HepG2 (cell line): Measurements from ENCODE around the gene ISCU. TPM values are rescaled to one million over a fixed set of nuclear protein-coding genes. Genes with fewer than 3 reads are reported as not detected.
A peak's percentile ranks its signal among the peaks of the same experiment; 100 is the strongest.

Experiments used
- BHLHE40 ChIP-seq: IDR thresholded peaks from 2 replicates; pipeline ENCODE4 v1.6.1; 2011; ENCODE audit warnings: low read length, improper control_type of control experiment
- CREB3 ChIP-seq: sonication (generic); formaldehyde crosslinking; IDR thresholded peaks from 2 replicates; pipeline ENCODE4 v1.5.0; 2020; ENCODE audit warnings: missing genetic modification reagents
- DNMT3B ChIP-seq: conservative IDR thresholded peaks from 2 replicates; pipeline ENCODE4 v1.6.1; 2016; ENCODE audit warnings: missing biosample characterization, control low read depth
- FOXJ3 ChIP-seq: sonication (generic); formaldehyde crosslinking; IDR thresholded peaks from 2 replicates; pipeline ENCODE4 v1.4.0; 2020; ENCODE audit warnings: missing genetic modification reagents, mild to moderate bottlenecking, borderline replicate concordance
- FOXO1 ChIP-seq: sonication (generic); formaldehyde crosslinking; IDR thresholded peaks from 2 replicates; pipeline ENCODE4 v1.4.0; 2020; ENCODE audit warnings: missing genetic modification reagents
- KIAA2018 ChIP-seq: sonication (generic); formaldehyde crosslinking; IDR thresholded peaks from 2 replicates; pipeline ENCODE4 v1.5.0; 2020; ENCODE audit warnings: mild to moderate bottlenecking, missing genetic modification reagents, borderline replicate concordance
- PTBP1 ChIP-seq: fragments of 200-400 bp; formaldehyde crosslinking; IDR thresholded peaks from 2 replicates; pipeline ENCODE4 v1.6.1; 2018; ENCODE audit warnings: low read length, low read depth; ENCODE audit not compliant: poor library complexity, severe bottlenecking
- RCOR2 ChIP-seq: IDR thresholded peaks from 2 replicates; pipeline ENCODE4 v1.6.1; 2016; ENCODE audit warnings: missing biosample characterization, missing genetic modification reagents
- SIN3B ChIP-seq: fragments of 150-350 bp; IDR thresholded peaks from 2 replicates; pipeline ENCODE4 v1.6.1; 2014; ENCODE audit warnings: low read length
- SNAPC2 ChIP-seq: sonication (generic); formaldehyde crosslinking; IDR thresholded peaks from 2 replicates; pipeline ENCODE4 v1.8.1; 2022; ENCODE audit warnings: mild to moderate bottlenecking, missing genetic modification reagents
- THRA ChIP-seq: sonication (generic); formaldehyde crosslinking; IDR thresholded peaks from 2 replicates; pipeline ENCODE4 v1.4.0; 2020; ENCODE audit warnings: missing genetic modification reagents, borderline replicate concordance
- ZBTB7A ChIP-seq: sonication (generic); formaldehyde crosslinking; IDR thresholded peaks from 2 replicates; pipeline ENCODE4 v1.8.0; 2022; ENCODE audit warnings: mild to moderate bottlenecking, missing genetic modification reagents
- ZNF160 ChIP-seq: sonication (generic); formaldehyde crosslinking; IDR thresholded peaks from 2 replicates; pipeline ENCODE4 v1.8.0; 2022; ENCODE audit warnings: mild to moderate bottlenecking, inconsistent platforms, missing genetic modification reagents
- ZNF382 ChIP-seq: sonication (generic); formaldehyde crosslinking; IDR thresholded peaks from 2 replicates; pipeline ENCODE4 v1.5.0; 2020; ENCODE audit warnings: missing genetic modification reagents, mild to moderate bottlenecking, borderline replicate concordance
- ZNF432 ChIP-seq: sonication (generic); formaldehyde crosslinking; IDR thresholded peaks from 2 replicates; pipeline ENCODE4 v1.5.0; 2020; ENCODE audit warnings: missing genetic modification reagents, mild to moderate bottlenecking, borderline replicate concordance
- ZNF660 ChIP-seq: sonication (generic); formaldehyde crosslinking; IDR thresholded peaks from 2 replicates; pipeline ENCODE4 v1.5.1; 2020; ENCODE audit warnings: mild to moderate bottlenecking, low read depth, missing genetic modification reagents, borderline replicate concordance
- ZNF839 ChIP-seq: sonication (generic); formaldehyde crosslinking; IDR thresholded peaks from 2 replicates; pipeline ENCODE4 v1.4.0; 2020; ENCODE audit warnings: missing genetic modification reagents, mild to moderate bottlenecking, borderline replicate concordance
- ZNF850 ChIP-seq: sonication (generic); formaldehyde crosslinking; conservative IDR thresholded peaks from 2 replicates; pipeline ENCODE4 v1.9.0; 2021; ENCODE audit warnings: mild to moderate bottlenecking, missing genetic modification reagents
- ZSCAN31 ChIP-seq: sonication (generic); formaldehyde crosslinking; IDR thresholded peaks from 2 replicates; pipeline ENCODE4 v1.5.0; 2020; ENCODE audit warnings: low read depth, mild to moderate bottlenecking, missing genetic modification reagents
- polyA plus RNA-seq, 8 experiments: library from polyadenylated mRNA; depleted of rRNA in 3 of 8; stranded (reverse) in 7 of 8; unstranded in 1 of 8; fragments of >200 nt; fragmentation: Illumina TruSeq in 4 of 8; extraction: Trizol in 4 of 8; gene quantifications; 2 replicates each; pipeline versions ENCODE4 v1.2.1 to v1.2.3, GENCODE V29; 2011 to 2016; ENCODE audit warnings: low read depth in 4 of 8, missing spikeins in 1 of 8, mixed read lengths in 1 of 8; ENCODE audit not compliant: insufficient read depth in 1 of 8
- total RNA-seq, 5 experiments: library from RNA; depleted of rRNA; stranded (reverse); fragments of >200 nt; fragmentation: Illumina TruSeq; extraction: Trizol; gene quantifications; 2 replicates each; pipeline ENCODE4 v1.2.3, GENCODE V29; 2016; ENCODE audit warnings: low read depth in 1 of 5

The ISCU gene
- total and polyA plus RNA-seq, 2 of the 13 experiments (the other 11 are each of a cell fraction or from before 2014, with no cell fraction given), result 94.4 to 107 TPM

DNA sequence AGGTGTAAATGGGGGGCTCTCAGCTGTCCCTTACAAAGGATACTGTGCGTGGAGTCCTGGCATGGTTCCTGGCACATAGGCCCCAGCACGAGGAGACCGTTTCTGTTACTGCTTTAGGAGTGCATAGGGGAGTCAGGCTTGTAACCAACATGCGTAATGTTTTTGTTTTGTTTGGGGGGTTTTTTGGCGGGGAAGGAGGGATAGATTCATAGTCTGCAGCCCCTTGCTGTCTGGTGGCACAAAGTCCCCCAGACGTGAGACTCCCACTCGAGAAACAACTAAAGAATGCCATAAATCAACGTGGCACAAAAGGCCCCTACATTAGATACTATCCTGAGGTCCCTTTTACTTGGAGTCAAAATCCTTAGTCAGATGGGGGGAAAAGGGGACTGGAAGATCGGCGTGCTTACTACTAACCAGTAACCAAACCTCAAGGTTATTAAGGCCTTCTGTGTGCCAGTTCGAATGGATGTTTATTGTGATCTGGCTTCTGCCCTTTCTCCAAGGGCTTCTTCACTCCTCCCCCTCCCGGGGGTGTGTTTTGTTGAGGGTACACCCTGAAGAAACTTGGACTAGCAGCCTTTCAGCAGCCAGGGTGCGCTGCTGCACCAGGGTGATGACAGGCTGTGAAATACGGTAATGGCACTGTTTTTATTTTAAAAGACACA lies 874 bp downstream of the ISCU start (continued):
- TF ChIP-seq KIAA2018 (no peak), BHLHE40 (peak; percentile 23; the same call in 1 of the 2 replicates), FOXO1 (CRISPR knock-in tag) (0 out of 2 replicates have a peak, but pooled peaks have one; percentile 35), DNMT3B (no peak), CREB3 (no peak), ZNF660 (no peak), FOXJ3 (CRISPR knock-in tag) (no peak), ZBTB7A (CRISPR knock-in tag) (no peak), SIN3B (peak; percentile 55; the same call in 1 of the 2 replicates), PTBP1 (no peak), RCOR2 (CRISPR knock-in tag) (no peak), SNAPC2 (CRISPR knock-in tag) (no peak), ZNF839 (CRISPR knock-in tag) (no peak), ZNF432 (CRISPR knock-in tag) (no peak), THRA (CRISPR knock-in tag) (peak; percentile 71; the same call in 1 of the 2 replicates), ZNF160 (CRISPR knock-in tag) (no peak), ZNF850 (CRISPR knock-in tag) (no peak), ZSCAN31 (CRISPR knock-in tag) (no peak), ZNF382 (no peak)
